ENCODE data around the gene SEL1L. TPM values are rescaled to one million over a fixed set of nuclear protein-coding genes. Genes with fewer than 3 reads are reported as not detected.

Gene SEL1L
- total RNA-seq, 3 donors from 2014 or later: 53.7 to 84.3 (median 65.9) TPM

- Histone ChIP-seq H3K27ac (no peak overlapping the region), H3K4me1 (no peaks in the 10 kb centered on the region), H3K9me3 (no peaks in the 10 kb centered on the region), H3K36me3 (no peaks in the 10 kb centered on the region), H3K27me3 (no peaks in the 10 kb centered on the region), H3K4me3 (no peak overlapping the region)
- no peak for DNase-seq (ENCODE audit: low spot score in 2 of 2)
- TF ChIP-seq POLR2AphosphoS5 (IDR thresholded peaks at IDR 0.05): no peak
- peak in 1 of 3 donors; percentile 27 for TF ChIP-seq CTCF (IDR thresholded peaks at IDR 0.05)
- intact Hi-C loops (cut with DNase I; ENCODE audit: low total_unique reads): no loop called here
Measured at GRCh38 chr14:81565441-81566290, 32.0 kb upstream of the SEL1L start.

DNA sequence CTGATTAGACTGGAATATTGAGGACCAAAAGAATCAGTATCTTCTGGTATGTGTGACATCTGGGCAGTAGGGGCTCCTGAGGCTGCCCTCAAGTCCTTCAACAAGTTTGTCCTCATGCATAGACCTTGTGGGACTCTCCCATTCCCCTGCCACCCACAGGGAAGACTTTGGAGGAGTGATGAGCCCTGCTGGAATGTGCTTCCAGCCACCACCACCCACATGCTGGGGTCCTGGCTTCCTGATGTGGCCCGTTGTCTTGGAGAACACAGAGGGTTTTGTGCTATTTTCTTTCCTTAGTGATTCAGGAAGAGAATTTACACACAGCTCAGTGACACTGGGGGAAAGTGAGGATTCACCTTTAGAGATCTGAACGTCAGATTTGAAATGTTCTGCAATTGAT, 29.2 kb upstream of the SEL1L start:
- H3K4me3 ChIP-seq: no peak overlapping the region
- H3K27ac ChIP-seq: no peak overlapping the region
- TF ChIP-seq POLR2AphosphoS5 (IDR thresholded peaks at IDR 0.05) (no peak), CTCF (IDR thresholded peaks at IDR 0.05) (no peak), POLR2A (IDR thresholded peaks at IDR 0.05) (no peak)
- no peaks in the 10 kb centered on the region for H3K36me3 ChIP-seq
- DNase-seq (ENCODE audit: low spot score in 2 of 2): no peak
- H3K9me3 ChIP-seq: no peaks in the 10 kb centered on the region
- no peaks in the 10 kb centered on the region for H3K4me1 ChIP-seq
- no peaks in the 10 kb centered on the region for H3K27me3 ChIP-seq
- intact Hi-C loops (cut with DNase I; ENCODE audit: low total_unique reads): no loop called here

DNA sequence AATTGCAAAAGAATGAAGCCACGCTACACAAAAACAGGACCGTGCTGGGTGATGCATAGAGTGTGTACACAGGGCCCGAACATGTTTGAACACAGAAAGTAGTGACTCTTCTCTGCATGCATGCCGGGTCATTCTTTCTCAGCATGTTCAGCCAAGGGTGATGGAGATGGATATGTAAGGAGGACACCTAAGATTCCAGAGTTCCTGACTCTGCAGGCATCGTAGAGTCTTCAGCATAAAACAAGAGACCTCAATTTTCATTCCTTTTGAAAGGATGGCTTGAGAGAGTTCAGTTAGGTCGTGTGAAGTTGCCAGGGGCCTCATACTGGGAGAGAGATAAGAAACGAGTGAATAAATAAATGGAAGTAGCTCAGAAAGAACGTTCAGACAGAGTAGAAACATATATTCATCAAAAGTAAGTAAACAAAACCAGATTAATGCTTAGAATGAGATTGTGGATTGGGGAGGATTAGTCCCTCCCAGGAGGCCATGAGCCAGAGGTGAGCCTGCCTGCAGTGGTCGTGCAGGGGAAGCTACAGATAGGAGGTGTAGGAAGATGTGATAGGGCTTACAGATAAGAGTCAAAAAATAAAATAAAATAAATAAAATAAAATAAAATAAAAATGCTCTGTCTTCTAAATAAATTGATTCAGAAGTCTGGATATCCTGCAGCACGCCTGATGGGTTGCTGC, 27.6 kb upstream of the SEL1L start:
- H3K9me3 ChIP-seq: no peaks in the 10 kb centered on the region
- no peak for DNase-seq (ENCODE audit: low spot score in 2 of 2)
- H3K36me3 ChIP-seq: no peaks in the 10 kb centered on the region
- intact Hi-C loops (cut with DNase I; ENCODE audit: low total_unique reads): no loop called here
- TF ChIP-seq POLR2AphosphoS5 (IDR thresholded peaks at IDR 0.05) (no peak), POLR2A (IDR thresholded peaks at IDR 0.05) (no peak), CTCF (IDR thresholded peaks at IDR 0.05) (no peak)
- H3K4me1 ChIP-seq: no peaks in the 10 kb centered on the region
- no peaks in the 10 kb centered on the region for H3K27me3 ChIP-seq
- H3K27ac ChIP-seq: no peak overlapping the region
- no peak overlapping the region for H3K4me3 ChIP-seq

- no peaks in the 10 kb centered on the region for H3K9me3 ChIP-seq
- H3K27me3 ChIP-seq: no peaks in the 10 kb centered on the region
- intact Hi-C loops (cut with DNase I; ENCODE audit: low total_unique reads): no loop called here
- no peaks in the 10 kb centered on the region for H3K4me1 ChIP-seq
- no peak overlapping the region for H3K4me3 ChIP-seq
- H3K36me3 ChIP-seq: no peaks in the 10 kb centered on the region
- TF ChIP-seq POLR2A (IDR thresholded peaks at IDR 0.05): no peak
- TF ChIP-seq CTCF (IDR thresholded peaks at IDR 0.05): no peak
- no peak for TF ChIP-seq POLR2AphosphoS5 (IDR thresholded peaks at IDR 0.05)
- no peak for DNase-seq (ENCODE audit: low spot score in 2 of 2)
- H3K27ac ChIP-seq: no peak overlapping the region
Measured at GRCh38 chr14:81559385-81559784, 25.7 kb upstream of the SEL1L start.

GRCh38 chr14:81557146-81557545, 23.5 kb upstream of the SEL1L start:
- H3K27ac ChIP-seq: no peak overlapping the region
- H3K36me3 ChIP-seq: no peaks in the 10 kb centered on the region
- H3K9me3 ChIP-seq: no peaks in the 10 kb centered on the region
- no peak overlapping the region for H3K4me3 ChIP-seq
- DNase-seq (ENCODE audit: low spot score in 2 of 2): no peak
- TF ChIP-seq POLR2A (IDR thresholded peaks at IDR 0.05) (no peak), CTCF (IDR thresholded peaks at IDR 0.05) (no peak), POLR2AphosphoS5 (IDR thresholded peaks at IDR 0.05) (no peak)
- intact Hi-C loops (cut with DNase I; ENCODE audit: low total_unique reads): no loop called here
- H3K4me1 ChIP-seq: no peaks in the 10 kb centered on the region
- H3K27me3 ChIP-seq: no peaks in the 10 kb centered on the region
